NCI-H1105 treated with DMSO at 0.1 percent for 48 hours (cell line): ENCODE data around the gene TMEM9.
A peak's percentile ranks its signal among the peaks of the same experiment; 100 is the strongest.

Source experiments
- DNase-seq: peaks from one replicate; lab custom pipeline; 2025; lab: John Stamatoyannopoulos, UW

The TMEM9 gene

DNA sequence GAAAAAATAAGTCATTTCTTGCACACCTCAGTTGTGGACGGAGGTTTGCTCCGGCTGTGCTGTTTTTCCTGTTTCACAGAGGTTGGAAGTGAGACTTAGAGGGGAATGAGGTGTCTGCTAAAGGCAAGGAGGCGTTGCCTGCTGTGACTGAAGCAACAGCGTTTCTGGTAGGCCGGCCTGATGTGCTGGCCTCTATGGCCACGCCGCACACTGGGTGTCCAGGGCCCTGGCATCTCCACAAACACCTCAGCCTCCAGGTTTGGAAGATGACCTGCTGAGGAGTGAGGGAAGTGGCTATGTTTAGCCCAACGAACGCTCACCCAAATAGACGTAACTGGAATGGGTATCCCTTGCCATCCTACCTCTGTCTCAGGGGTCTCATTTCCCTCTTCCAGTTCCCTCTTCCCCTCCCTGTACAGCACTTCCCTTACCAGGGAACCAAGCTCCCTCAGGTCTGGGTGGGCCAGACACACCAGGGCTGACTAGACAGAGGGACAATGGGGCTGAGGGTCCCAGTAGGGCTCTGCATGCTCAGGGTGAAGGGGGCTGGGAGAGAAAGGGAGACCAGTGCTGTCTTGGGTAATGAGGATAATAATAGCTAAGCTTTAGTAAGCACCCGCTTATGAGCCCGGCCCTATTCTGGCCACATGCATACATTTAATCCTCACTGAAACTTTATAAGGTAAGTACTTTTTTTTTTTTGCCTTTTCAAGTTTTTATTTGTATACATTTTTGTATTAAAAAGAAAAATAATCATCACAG is 53.9 kb downstream of the TMEM9 start:
- DNase-seq, result no peak

DNA sequence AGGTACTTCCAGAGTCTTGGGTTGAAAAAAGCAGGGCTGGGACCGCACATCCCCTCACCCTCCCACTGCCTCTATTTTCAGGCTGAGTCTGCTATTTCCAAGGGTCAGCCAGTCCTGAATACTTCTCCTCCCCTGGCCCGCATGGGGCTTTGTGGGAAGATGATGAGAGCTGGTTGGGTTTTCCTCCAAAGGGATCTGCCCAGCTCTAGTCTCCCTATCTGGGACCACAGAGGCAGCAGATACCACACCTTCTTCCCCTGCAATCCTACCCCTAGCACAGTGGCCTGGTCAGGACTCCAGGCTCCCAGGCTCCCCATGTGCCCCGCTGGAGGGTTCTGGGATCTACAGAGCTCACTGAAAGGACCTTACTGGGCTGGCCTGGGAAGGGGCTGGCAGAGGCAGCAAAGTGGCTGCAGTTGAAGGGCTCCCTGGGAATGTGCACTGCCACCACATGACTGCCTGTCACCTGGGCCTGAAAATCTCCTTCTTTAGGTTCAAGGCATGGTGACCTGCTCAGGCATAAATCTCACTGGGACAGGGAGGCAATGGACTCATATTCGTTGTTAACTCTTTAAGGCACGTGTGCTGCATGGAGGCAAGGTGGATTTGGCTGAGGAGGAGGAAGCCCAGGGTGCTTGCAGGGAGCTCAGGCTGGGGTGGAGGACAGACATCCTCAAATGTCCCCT is 55.1 kb downstream of the TMEM9 start:
- no peak for DNase-seq

DNA sequence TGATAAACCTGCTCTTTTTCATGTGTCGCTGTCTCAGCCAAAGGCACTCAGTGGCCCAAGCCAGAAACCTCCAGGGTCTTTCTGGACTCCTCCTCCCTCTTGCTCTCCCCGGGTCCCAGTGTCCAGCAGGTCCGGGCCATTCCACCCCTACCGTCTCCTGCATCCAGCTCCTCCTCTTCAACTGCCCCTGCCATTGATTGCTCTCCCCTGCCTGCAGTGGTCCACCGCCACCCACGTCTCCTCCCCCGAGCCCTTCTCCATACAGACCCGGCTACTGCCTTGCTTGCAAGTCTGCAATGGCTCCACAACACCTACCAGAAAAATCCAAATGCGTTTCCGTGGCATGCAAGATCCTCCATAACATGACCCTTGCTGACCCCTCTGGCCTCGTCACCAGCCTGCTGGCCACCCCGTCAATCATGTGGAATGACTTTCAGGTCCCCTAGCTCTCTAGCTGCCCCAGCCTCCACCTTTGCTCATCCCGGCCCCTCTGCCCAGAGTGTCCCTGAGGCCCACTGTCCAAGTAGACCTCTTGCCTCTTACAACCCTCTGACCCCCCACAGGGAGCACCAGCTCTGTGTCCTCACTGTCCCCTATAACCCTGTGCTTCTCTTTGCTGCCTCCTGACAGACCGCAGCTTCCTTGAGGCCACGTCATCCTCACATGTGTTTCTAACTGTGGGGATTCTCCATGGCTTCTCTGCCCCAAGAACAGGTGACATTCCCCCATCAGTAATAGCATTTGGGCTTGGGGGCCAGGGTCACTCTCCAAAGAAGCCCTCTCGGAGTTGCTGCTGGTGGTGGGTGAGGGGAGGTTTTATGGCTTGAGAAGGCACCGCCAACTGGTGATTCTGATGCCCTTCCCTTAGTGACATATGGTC is 57.1 kb downstream of the TMEM9 start:
- no peak for DNase-seq

- DNase-seq, result no peak
Observed at GRCh38 chr1:201096041-201096461, 58.2 kb downstream of the TMEM9 start.

GRCh38 chr1:201095581-201095980 is 58.7 kb downstream of the TMEM9 start:
- DNase-seq, result no peak

GRCh38 chr1:201094832-201095231 is 59.4 kb downstream of the TMEM9 start:
- DNase-seq, result no peak

- DNase-seq, result no peak
Observed at GRCh38 chr1:201093962-201094361, 60.3 kb downstream of the TMEM9 start.

DNA sequence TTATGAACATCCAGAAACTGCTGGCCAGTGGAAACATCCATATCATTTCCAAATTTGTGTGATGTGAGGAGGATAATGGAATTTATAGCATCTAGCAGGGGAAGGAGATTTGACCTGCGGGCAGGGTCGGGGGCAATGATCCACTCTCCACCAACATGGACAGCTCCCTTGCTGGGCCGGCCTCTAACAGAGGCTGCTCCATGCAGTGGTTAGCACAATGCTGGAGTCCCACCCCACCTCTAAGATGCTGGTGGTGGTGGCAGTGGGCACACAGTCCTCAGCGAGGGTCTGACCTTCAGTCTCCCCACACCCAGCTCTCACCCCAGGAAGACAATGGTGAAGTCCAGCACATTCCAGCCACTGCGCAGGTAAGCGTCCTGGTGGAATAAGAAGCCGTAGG is 60.7 kb downstream of the TMEM9 start:
- DNase-seq, result no peak

- no peak for DNase-seq
Observed at GRCh38 chr1:201092738-201093137, 61.5 kb downstream of the TMEM9 start.

- no peak for DNase-seq
Observed at GRCh38 chr1:201091256-201091655, 63.0 kb downstream of the TMEM9 start.

- DNase-seq, result no peak
Observed at GRCh38 chr1:201090541-201090940, 63.7 kb downstream of the TMEM9 start.

GRCh38 chr1:201089596-201089995 is 64.7 kb downstream of the TMEM9 start:
- peak; percentile 26 for DNase-seq

- no peak for DNase-seq
Observed at GRCh38 chr1:201088901-201089525, 65.3 kb downstream of the TMEM9 start.

DNA sequence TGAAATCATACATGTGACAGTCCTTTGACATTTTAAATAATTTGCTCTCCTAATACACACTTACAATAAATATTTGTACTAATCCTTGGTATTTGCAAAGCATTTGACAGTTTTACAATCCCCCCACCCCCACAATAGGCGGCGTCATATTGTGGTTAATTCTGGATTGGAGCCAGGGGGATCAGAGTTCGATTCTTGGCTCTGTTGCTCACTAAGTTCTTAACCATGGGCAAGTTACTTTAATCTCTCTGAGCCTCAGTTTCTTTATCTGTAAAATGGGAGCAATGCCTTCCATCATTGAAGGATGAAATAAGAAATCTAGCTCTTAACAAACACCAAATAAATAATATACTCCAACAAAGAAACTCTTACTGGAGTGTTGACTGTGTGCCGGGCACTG is 65.9 kb downstream of the TMEM9 start:
- DNase-seq, result no peak

DNA sequence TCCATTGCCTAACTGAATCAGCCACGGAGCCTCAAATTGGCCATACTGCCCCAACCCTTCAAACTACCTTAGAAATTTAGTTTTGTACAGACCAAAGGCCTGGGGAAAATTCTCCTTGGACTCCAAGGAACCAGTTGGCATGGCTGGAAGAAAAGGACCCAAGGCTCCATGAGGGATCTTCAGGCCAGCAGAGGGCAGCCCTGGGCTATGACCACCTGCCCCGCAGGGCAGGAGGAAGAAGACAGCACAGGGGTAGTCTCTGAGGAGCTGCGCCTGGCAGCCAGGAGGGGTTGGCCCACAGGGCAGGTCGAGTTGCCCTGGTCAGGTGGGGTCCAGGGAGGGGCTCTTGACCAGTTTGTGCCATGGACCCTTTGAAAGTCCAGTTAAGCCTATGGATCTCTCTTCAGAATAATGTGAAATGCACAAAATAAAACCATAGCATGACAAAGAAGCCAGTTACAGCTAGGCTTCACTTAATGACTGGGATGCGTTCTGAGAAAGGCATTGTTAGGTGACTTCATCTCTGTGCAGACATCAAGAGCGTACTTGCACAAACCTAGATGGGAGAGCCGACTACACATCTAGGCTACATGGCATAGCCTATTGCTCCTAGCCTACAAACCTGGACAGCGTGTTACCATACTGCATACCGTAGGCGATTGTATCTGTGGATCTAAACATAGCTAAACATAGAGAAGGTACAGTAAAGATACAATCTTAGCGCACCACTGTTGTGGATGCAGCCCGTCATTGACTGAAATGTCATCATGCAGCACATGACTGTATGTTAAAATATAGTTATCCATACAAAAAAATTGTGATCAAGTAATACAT is 68.2 kb downstream of the TMEM9 start:
- no peak for DNase-seq
